SKM-1 treated with dmso at 0.1 percent for 144 hours (cell line): ENCODE data around the gene ELP1.

ENCODE experiments used
- DNase-seq: peaks from one replicate; lab custom pipeline; 2025; ENCODE audit not compliant: unreplicated experiment; lab: John Stamatoyannopoulos, UW

Gene ELP1

GRCh38 chr9:108885643-108886348 lies 48.1 kb downstream of the ELP1 start:
- DNase-seq, result no peak

- DNase-seq, result no peak
Observed at GRCh38 chr9:108884701-108885100, 49.2 kb downstream of the ELP1 start.

- DNase-seq, result no peak
Observed at GRCh38 chr9:108883085-108883484, 50.8 kb downstream of the ELP1 start.

- DNase-seq, result no peak
Observed at GRCh38 chr9:108882052-108882888, 51.7 kb downstream of the ELP1 start.

- no peak for DNase-seq
Observed at GRCh38 chr9:108880738-108881316, 53.1 kb downstream of the ELP1 start.

- no peak for DNase-seq
Observed at GRCh38 chr9:108877524-108877923, 56.4 kb downstream of the ELP1 start.

GRCh38 chr9:108876425-108876824 lies 57.5 kb downstream of the ELP1 start:
- DNase-seq, result no peak

- no peak for DNase-seq
Observed at GRCh38 chr9:108874058-108874788, 59.7 kb downstream of the ELP1 start.

GRCh38 chr9:108869092-108869725 lies 64.7 kb downstream of the ELP1 start:
- DNase-seq, result no peak

- DNase-seq, result no peak
Observed at GRCh38 chr9:108867829-108868228, 66.1 kb downstream of the ELP1 start.

GRCh38 chr9:108867116-108867515 lies 66.8 kb downstream of the ELP1 start:
- DNase-seq, result no peak

- DNase-seq, result no peak
Observed at GRCh38 chr9:108866001-108866420, 67.9 kb downstream of the ELP1 start.

- DNase-seq, result no peak
Observed at GRCh38 chr9:108865037-108865436, 68.9 kb downstream of the ELP1 start.

- DNase-seq, result no peak
Observed at GRCh38 chr9:108864446-108864845, 69.5 kb downstream of the ELP1 start.

- DNase-seq, result no peak
Observed at GRCh38 chr9:108863891-108864290, 70.0 kb downstream of the ELP1 start.

GRCh38 chr9:108861997-108862396 lies 71.9 kb downstream of the ELP1 start, which contains the start of gene ACTL7A:
ACTL7A (plus strand) TSS chr9:108862266; CDS start chr9:108862323, 57 bp downstream.
- no peak for DNase-seq

- DNase-seq, result no peak
Observed at GRCh38 chr9:108861464-108861863, 72.5 kb downstream of the ELP1 start.

- DNase-seq, result no peak
Observed at GRCh38 chr9:108860764-108861163, 73.2 kb downstream of the ELP1 start.

GRCh38 chr9:108860354-108860753 lies 73.6 kb downstream of the ELP1 start:
- DNase-seq, result no peak

GRCh38 chr9:108859459-108860114 lies 74.3 kb downstream of the ELP1 start:
- no peak for DNase-seq
